Stimulated activated CD8-positive, alpha-beta memory T cell treated with anti-CD3 and anti-CD28 coated beads, Interleukin-4, amount 100 ng/mL, for 48 hours (primary cell): ENCODE data around the gene PDE10A.
"Not testable (repeated sequence)": the region's sequence is repeated elsewhere in the genome, so short reads cannot be mapped to it uniquely, and the experiment has no call there.

Experiments used
- DNase-seq: peaks from one replicate; pipeline ENCODE4 v3.0.0-alpha.2; 2020

PDE10A gene

DNA sequence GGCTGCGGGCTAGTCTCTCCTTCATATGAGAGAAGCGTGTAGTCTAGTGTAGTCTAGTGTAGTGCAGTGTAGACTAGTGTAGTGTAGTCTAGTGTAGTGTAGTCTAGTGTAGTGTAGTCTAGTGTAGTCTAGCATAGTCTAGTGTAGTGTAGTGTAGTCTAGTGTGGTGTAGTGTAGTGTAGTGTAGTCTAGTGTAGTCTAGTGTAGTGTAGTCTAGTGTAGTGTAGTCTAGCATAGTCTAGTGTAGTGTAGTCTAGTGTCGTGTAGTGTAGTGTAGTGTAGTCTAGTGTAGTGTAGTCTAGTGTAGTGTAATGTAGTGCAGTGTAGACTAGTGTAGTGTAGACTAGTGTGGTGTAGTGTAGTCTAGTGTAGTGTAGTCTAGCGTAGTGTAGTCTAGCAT, 44.1 kb downstream of the PDE10A start:
- not testable (repeated sequence) for DNase-seq

DNA sequence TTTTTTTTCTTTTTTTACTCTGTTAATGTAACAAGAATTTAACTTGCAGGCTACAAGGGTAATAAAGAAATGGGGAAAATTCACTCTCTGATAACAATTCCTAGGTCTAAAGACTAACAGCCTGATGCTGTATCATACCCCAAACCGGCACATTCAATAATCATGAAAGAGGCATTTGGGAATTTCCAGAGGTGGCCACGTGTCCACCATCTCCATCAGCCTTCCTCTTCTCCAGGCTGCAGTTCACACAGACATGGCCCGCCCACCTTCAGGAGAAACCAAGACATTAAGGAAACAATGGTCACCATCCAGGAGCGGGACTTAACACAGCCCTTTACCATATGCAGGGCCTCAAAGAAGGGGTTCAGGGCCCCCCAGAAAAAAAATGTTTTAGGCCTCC, 44.8 kb downstream of the PDE10A start:
- no peak for DNase-seq

DNA sequence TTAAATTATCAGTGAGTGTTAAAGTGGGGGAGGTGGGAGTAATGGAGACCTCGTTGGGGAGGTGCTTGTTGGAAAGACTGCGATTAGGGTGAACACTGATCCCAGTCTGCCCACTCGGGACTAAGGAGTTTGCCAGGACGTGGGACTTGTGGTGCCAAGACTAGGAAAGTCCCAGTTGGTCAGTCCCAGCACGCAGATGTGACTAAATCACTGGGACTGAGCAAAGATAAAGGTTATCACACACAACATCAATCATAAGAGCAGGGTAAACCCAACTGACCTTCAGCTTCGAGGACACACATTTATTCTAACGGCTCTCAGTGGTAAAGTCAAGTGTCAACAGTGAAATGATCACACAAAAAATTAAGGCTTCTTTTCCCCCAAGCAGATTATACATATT, 45.5 kb downstream of the PDE10A start:
- no peak for DNase-seq

DNA sequence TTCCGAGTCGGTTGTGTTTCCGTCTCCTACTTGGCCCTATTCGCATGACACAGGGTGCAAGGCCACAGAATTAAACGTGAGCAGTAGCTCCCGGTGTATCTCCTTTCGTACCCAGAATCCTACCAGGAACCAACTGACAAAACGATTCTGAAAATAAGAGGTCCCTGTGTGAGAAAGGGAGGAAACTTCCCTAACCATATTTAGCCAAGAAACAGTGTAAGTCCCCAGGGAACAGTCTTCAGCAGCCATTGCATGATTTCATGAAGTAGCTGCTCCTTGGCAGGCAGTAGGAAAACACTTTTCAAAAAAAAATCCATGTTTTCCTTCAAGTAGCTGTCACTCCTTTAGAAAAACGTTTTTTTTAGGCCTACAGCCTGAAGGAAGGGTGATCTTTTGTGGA, 46.9 kb downstream of the PDE10A start:
- no peak for DNase-seq

DNA sequence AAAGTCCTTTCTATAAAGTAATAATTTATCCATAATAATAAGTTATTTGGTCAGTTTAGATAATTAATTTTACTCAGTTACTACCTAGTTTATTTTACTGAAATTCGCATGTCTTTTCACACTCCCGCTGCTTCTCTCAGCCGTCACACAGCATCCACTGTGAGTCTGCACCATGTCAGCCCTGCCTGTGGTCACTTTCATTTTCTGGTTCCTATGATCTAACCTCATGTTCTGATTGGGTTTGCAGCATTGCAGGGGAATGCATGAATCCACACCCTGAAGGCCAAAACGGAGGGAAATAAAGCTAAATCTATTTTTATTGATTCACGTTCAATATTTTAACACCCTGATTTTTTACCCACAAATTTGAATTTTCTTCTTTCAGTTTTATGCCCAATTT, 47.4 kb downstream of the PDE10A start:
- no peak for DNase-seq

DNA sequence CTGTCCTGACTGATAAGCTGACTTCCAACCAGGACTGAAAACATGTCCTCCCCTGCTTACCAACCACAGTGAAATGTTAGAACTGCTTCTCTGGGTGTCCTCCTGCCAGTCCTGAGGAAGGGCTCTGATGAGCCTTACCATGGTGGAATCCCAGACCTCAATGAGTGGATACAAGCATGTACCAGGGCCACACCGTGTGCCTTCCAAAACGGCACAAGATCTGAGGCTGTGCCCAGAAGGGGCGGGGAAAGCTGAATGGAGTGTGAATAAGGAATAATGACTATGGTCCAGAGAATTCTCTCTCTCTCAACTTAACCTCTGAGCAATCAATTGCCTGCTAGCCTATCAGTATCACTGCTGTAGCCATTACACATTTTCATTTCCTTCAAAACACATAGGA, 51.7 kb downstream of the PDE10A start:
- no peak for DNase-seq

DNA sequence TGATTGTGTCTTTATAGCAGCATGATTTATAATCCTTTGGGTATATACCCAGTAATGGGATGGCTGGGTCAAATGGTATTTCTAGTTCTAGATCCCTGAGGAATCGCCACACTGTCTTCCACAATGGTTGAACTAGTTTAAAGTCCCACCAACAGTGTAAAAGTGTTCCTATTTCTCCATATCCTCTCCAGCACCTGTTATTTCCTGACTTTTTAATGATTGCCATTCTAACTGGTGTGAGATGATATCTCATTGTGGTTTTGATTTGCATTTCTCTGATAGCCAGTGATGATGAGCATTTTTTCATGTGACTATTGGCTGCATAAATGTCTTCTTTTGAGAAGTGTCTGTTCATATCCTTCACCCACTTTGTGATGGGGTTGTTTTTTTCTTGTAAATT, 54.5 kb downstream of the PDE10A start:
- DNase-seq = not testable (repeated sequence)

DNA sequence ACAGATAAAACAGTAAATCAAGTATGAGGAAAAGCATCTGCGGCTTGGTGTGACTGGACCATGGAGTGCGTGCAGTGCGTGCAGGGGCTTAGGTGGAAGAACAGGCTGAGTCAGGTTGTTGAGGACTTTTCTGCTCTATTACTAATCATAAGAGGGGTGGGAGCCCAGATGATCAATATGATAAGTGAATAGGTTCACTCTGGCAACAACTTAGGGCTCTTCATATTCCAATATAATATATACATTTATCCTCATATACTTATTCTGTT, 56.4 kb downstream of the PDE10A start:
- no peak for DNase-seq

DNA sequence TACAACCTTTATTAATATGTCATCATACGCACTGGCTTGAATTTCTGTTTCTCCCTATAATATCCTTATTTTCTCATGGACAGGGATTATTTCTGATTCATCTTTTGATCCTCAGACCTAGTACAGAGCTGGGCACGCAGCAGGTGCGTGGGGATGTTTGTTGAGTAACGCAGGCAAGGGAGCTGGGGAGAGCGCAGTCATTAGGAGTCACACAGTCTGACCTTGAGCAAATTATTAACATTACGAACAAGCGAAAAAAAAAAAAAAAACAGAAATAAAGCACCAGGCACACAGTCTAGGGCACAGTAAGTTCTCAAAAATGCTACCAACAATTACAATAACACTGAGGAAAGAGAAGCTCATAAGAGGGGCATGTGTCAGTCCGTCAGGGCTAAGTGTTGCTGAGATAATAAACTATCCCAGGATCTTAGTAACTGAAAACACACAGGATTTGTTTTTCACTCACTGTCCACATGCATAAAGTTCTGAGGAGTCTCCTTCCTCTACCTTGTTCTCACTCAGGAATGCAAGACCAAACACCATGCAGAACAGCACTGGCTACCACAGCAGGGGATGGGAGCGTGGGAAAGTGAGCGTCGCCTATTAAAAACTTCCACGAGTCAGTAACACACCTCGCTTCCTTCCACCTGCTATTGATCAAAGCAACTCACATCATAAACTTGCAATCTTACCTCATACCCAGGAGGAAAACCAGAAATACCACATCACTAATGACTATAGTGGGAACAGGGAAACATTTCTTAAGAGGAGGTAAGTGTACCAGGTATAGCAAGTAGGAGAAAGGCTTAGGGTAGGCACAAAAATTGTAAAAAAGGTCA, 56.9 kb downstream of the PDE10A start:
- no peak for DNase-seq

DNA sequence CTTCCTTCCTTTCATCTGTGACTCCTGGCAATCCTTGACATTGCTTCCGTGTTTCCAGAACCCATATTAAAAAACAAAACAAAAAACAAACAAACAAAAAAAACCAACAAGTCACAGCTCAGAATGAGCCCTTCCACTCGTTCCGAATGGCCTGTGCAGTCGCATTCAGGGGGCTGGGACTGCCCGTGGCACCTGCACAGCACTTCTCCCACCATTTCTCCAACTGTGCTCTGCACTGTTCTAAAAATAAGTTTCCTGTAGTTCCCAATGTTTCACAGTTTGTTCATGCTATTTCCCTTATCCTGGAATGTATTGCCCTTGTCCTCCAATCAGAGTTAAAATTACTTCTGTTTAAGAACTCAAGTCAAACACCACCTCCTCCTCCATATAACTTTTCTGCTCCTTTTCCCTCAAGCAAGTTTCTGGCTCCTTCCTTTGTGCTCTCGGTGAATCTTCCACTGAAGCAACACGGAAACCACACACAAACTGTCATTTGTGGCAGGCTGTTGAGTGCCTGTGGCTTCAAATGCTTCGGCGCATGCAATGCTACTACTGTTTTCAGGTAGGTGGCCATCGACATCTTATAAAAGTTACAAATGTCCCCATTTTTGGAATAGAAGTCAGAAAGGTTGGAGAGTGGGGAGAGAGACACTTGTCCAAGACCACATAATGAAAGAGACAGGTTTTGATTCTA, 57.7 kb downstream of the PDE10A start:
- DNase-seq = no peak

DNA sequence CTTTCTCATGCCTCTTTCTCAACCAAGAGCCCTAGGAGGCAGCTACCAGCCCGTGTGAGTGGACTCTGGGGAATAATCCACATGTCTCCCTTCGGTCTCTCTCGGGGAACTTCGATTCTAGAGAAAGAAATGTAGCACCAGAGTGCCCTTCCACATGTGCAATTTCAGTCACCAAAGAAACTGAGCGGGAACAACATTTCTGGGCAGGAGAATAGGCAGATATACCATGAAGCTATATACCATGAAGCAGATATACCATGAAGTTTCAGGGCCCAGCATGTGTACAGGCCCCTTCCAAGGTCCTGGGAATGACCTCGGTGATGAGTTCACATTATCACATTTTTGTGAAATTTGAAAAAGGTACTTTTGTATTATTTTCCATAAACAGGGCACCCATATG, 60.8 kb downstream of the PDE10A start:
- no peak for DNase-seq

DNA sequence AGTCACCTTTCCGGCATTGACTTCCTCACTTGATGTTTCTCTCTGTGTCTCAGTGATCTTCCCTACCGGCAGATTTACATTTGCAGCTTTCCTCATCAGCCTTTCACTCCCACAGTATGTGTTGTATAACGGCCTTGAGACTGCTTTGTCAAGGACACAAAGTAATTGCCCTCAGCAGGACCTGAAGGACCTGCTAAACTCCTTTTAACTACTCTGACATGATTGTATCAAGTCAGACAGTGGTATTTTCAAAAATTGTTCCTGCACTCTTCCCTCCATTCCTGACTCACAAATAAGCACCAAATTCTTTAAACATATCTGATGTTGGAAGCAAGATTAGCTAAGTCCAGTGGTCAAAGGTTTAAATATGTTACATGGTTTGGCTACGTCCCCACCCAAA, 62.4 kb downstream of the PDE10A start:
- DNase-seq = no peak

DNA sequence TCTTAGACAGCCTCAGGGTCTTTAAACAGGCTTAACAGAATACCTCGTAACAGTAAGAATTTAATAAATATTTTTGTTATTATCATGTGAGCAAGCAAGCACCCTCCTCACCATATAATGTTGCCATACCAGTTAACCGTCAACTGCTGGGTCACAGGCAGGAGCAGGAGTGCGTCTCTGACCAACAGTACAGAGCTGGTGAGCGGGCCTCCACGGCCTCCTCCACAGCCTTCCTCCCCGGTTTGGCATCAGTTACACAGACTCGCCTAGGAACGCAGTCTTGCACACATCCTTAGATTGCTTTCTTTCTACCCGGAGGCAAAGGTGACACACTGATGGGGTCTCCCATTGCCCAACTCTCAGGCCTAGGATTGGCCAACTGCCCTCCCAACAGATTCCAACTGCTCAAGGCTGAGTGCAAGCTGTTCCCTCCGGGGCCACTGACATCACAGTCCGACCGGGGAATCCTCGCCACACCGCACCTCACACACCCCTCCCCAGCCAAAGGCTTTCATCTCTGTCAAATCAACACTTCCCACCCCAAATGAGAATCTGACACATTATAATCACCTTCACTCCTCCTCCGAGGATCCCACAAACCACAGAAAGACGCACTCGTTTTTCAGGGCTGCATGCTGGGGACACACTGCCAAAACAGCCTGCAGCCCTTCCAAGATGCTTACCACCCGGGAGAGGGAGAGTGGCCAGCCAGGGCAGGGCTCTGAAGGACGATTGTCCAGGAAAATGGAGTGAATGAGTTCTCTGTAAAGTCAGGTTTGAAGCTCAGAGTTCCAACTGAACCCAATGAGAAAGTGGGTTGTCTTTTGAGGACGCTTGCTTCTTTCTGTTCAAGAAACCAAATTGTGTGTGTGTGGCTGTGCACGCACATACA, 63.2 kb downstream of the PDE10A start:
- DNase-seq = no peak

DNA sequence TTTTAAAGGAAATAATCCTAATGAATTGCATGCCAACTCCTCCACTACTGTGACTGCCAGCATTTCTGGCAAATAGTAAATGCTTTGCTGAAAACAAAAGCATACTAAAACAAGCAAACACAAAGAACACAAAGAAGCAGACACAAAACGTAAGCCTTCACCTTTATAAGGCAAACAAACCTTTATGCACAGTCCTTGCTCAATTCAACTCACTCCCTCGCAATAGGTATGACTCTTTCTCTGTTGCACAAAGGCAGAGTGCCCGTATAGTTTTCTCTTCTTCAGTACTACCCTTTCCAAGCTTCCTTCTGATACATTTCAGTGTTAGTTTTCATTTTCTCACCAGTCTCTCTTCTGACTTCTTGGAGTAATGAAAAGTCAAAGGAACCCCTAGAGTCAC, 63.9 kb downstream of the PDE10A start:
- DNase-seq = no peak

DNA sequence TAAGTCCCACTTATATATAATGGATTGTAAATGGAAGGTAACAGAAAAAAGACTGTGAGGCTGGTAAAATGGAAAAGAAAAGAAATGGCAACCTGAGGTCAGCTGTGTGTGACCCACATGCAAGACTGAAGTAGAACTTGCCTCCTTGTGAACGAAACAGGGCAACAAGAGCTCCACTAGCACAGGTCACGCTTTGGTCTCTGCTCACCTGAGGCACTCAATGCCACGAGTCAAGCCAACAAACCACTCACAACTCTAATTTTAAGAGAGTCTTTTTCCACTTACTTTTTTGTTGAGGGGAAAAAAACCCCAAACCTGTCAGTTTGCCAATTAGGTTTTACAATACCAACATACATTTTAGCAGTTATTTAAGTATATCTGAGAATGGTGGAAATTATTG, 65.2 kb downstream of the PDE10A start:
- no peak for DNase-seq

DNA sequence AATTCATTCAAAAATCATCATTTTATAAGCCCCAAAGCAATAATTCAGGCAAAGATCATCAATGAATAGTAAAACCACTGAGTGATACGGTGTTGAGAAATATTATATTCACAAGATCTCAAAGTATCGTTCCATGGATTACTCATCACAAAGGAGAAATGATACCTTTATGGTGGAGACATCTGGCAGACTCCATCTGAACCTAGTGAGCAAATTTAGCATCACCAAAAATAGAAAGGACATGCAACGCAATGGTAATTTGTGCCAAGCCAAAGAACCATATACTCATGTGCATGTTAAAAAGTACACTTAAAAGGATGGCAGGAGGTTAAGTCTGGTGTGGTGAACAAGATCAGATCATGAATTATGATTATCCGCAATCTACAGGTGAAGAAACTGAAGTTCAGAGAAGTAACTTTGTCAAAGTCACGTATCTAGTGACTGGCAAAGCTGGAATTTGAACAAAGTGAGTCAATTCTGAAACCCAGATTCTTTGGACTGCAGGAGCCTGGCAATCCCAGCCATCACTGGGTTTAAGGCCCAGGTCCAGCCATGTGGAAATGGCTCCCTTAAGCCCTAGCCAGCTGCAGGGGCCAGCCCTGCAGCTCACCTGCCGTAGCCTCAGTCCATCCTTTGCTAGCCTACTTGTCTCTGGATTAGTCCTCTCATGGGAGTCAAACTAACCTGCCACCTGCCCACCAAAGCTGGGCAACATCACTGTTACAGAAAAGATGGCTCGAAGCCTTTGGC, 68.3 kb downstream of the PDE10A start:
- DNase-seq = no peak

DNA sequence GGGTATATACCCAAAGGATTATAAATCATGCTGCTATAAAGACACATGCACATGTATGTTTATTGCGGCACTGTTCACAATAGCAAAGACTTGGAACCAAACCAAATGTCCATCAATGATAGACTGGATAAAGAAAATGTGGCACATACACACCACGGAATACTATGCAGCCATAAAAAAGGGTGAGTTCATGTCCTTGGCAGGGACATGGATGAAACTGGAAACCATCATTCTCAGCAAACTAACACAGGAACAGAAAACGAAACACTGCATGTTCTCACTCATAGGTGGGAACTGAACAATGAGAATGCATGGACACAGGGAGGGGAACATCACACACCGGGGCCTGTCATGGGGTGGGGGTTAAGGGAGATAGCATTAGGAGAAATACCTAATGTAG, 70.1 kb downstream of the PDE10A start:
- DNase-seq = not testable (repeated sequence)

DNA sequence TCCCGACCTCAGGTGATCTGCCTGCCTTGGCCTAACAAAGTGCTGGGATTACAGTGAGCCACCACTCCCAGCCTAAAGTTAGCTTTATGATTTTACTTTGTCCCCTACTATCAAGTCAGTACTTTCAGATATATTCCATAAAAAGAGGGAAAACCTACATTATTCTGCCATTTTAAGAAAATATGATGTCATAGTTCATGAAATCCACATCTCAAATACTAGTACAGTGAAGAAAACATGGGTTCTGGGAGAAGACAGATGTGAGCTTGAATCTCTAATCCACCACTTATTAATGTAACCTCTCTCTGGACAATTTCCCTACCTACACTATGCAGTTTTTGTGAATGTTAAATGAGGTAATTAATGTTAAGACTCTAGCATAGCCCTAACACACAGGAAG, 74.5 kb downstream of the PDE10A start:
- no peak for DNase-seq

DNA sequence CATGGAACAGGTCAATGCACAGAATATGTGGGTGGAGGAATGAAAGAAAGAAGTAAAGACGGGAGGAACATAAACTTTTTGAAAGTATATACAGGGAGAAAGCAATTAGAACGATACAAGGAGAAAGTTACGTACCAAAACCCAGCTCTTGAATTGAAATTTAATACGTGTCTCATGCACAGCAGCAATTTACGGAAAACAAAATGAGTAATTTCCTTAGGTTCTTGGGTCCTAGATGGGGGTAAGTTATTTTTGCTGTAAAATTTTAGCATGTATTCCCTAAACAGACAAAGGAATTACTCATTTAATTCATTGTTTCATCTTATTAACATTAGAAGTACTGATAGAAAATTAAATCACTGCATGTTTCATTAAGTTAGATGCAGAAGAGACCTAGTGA, 75.8 kb downstream of the PDE10A start:
- DNase-seq = no peak

DNA sequence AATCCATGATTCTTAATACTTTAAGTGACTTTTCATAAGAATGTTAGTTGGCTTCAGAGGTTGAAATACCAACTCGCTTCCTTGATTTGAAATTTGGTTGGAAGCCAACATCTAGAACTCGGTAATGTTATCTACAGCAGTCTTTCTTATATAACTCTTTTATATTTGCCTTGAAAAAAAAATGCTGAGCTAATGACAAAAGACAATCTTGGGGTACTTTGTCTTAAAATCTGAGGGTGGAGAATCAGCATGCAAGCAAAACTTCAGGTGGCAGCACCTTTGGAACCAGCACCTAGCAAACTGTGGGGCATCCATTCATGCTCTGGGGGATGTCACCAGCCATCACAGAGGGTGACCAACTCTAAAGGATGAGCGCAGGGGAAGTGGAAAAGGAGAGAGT, 76.3 kb downstream of the PDE10A start:
- no peak for DNase-seq

DNA sequence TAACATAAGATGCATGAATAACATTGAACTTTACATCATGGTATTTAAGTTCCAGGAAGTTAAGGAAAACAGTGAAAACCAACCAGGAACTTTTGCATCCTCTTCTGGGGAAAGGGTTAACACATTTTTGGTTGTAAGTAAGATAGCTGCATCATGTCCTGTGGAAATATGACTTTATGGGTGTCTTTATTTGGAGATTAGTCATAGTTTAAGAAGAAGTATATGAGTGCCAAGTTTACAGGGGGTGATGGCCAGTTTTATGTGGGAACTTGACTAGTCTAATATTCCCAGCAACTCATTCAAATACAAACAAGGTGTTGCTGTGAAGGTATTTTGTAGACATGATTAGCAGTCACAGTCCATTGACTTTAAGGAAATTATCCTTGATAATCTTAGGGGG, 78.0 kb downstream of the PDE10A start:
- no peak for DNase-seq

DNA sequence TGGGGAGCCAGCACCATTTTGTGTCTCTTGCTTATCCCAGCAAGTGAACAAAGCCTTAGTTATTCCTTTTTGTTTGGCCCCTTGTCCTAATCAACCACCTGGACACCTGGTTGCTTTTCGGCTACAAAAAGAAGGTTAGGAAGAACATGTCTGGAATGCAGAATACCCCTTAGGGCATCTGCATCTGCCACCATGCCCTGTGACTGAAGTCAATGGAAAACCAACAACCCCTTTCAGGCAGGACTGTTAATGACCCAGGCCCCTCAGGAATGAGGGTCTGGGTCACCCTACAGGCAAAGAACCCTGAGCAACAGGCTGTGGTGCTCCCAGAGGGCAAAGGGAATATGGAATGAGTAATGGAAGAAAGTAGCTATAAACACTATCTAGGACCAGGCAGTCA, 78.5 kb downstream of the PDE10A start:
- DNase-seq = no peak

DNA sequence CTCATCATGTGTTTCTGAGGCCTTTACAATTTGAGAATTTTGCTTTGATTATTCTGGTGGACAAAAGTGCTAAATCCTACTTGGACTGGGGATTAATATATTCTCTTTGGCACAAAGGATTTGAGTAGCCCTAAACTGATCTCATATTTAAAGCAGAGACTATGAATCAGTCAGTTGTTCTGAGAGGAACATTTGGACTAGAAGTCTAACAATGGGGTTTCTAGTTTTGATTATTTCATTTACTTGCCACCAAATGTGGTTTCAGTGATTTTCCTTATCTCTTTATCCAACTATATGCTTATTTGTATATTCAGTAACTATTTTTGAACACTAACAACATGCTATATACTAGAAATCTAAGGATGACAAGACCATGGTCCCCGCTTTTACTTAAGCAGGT, 81.4 kb downstream of the PDE10A start:
- no peak for DNase-seq
